ENCODE results near the gene TGIF1. TPM values are rescaled to one million over a fixed set of nuclear protein-coding genes. Genes with fewer than 3 reads are reported as not detected.

TGIF1 gene
- total and polyA plus RNA-seq, 8 donors = 12.8 to 40.7 (median 18.3) TPM

DNA sequence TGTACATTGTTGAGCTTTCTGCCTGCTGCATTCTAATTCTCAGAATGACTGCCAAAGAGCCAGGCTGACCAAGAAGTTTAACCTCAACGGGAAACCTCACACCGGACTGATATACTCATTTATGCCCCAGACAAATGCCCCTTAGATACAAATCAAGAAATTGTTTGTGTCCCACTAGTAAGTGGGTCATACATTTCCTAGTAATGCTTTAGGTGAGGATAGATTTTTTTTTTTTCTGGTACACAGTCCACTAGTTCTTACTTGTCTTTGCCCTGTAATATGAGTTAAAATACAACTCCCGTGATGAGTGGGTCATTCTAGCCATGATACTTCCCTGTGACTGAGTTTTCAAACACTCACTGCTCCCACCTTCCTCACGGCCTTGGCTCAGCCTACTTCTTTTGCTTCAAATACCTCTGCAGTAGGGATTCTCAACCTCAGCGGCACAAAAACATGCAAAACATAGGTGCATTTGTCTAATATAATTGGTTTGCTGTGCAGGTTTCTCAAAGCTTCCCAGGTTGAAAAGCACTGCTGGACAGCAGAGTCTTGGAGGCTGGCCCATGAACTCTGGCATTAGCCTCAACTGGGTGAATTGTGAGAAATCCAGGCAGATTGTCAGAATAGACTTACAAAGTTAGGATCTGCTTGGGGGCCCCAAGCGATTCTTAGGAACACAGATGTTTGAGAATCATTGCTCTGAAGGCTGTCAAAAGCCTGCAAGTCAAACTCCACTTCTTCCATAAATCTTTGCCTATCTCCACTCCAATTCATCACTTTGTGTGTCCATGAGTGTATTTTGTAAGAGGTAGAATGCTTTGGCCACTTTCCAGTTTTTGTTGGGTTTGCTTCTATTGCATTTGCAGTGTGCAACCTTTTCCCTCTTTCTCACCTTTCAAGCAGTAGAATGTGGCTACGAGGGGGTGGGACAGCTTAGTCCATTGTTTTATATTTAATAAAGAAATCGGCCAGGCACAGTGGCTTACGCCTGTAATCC lies 35.5 kb downstream of the TGIF1 start:
- TF ChIP-seq, protein P1, sequence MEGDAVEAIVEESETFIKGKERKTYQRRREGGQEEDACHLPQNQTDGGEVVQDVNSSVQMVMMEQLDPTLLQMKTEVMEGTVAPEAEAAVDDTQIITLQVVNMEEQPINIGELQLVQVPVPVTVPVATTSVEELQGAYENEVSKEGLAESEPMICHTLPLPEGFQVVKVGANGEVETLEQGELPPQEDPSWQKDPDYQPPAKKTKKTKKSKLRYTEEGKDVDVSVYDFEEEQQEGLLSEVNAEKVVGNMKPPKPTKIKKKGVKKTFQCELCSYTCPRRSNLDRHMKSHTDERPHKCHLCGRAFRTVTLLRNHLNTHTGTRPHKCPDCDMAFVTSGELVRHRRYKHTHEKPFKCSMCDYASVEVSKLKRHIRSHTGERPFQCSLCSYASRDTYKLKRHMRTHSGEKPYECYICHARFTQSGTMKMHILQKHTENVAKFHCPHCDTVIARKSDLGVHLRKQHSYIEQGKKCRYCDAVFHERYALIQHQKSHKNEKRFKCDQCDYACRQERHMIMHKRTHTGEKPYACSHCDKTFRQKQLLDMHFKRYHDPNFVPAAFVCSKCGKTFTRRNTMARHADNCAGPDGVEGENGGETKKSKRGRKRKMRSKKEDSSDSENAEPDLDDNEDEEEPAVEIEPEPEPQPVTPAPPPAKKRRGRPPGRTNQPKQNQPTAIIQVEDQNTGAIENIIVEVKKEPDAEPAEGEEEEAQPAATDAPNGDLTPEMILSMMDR (IDR thresholded peaks at IDR 0.05) = no peak
- H3K27me3 ChIP-seq = no peaks in the 10 kb centered on the region
- H3K9me3 ChIP-seq = no peaks in the 10 kb centered on the region
- ATAC-seq (no peak), FAIRE-seq (no peak), DNase-seq (no peak)
- H3K4me1 ChIP-seq = no peaks in the 10 kb centered on the region
- intact Hi-C loops (cut with DNase I) = loop anchor here in 1 of 3 donors (10.0 kb wide), 1 partner anchor 399 kb away; no protein-coding TSS in a partner anchor
- no peaks in the 10 kb centered on the region for H3K36me3 ChIP-seq
- no peak overlapping the region for H3K27ac ChIP-seq
- WGBS, 2 donors = 73 to 79% methylated on average over 9 of the region's 9 CpGs
- H3K4me3 ChIP-seq = no peak overlapping the region

DNA sequence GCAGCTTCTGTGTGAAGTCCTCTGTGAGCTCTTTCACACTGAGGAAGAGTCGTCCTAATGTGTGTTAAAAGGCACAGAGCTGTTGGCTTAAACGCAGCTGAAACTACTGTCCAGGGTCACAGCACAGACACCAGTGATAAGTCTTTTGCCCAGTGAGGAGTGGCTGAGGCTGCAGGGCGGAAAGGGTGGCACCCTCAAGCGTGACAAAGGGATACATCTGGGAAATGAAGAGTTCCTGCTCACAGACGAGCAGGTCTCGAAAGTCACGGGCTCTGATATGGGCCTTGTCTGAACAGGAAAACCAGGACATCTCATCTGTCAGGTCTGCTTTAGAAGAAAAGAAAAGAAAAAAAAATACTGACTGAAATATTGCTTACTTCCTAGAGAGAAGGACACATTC lies 36.5 kb downstream of the TGIF1 start:
- no peaks in the 10 kb centered on the region for H3K27me3 ChIP-seq
- WGBS, 2 donors = 70 to 72% methylated on average over 7 of the region's 7 CpGs
- FAIRE-seq = no peak
- H3K36me3 ChIP-seq = no peaks in the 10 kb centered on the region
- intact Hi-C loops (cut with DNase I) = loop anchor here in 1 of 3 donors (10.0 kb wide), 1 partner anchor 398 kb away; no protein-coding TSS in a partner anchor
- no peaks in the 10 kb centered on the region for H3K9me3 ChIP-seq
- H3K4me3 ChIP-seq = no peak overlapping the region
- ATAC-seq = no peak
- DNase-seq = no peak
- H3K4me1 ChIP-seq = no peaks in the 10 kb centered on the region
- H3K27ac ChIP-seq = no peak overlapping the region
- TF ChIP-seq, protein P1 (IDR thresholded peaks at IDR 0.05) = no peak

DNA sequence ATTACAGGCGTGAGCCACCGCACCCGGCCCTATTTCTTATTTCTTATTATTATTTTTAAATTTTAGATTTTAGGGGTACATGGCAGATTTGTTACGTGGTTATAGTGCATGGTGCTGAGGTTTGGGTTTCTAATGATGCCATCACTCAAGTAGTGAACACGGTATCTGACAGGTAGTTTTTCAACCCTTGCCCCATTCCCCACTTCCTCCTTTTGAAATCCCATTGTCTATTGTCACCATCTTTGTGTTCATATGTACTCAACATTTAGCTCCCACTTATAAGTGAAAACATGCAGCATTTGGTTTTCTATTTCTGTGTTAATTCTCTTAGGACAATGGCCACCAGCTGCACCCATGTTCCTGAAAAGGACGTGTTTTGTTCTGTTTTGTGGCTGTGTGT lies 39.5 kb downstream of the TGIF1 start:
- Histone ChIP-seq H3K9me3 (no peaks in the 10 kb centered on the region), H3K27ac (no peak overlapping the region), H3K4me1 (no peaks in the 10 kb centered on the region), H3K4me3 (no peak overlapping the region), H3K27me3 (no peaks in the 10 kb centered on the region), H3K36me3 (no peaks in the 10 kb centered on the region)
- FAIRE-seq (no peak), ATAC-seq (no peak), DNase-seq (no peak)
- WGBS, 2 donors = 82 to 88% methylated on average over 6 of the region's 6 CpGs
- TF ChIP-seq, protein P1 (IDR thresholded peaks at IDR 0.05) = no peak
- intact Hi-C loops (cut with DNase I) = loop anchor here in 1 of 3 donors (10.0 kb wide), 1 partner anchor 395 kb away; no protein-coding TSS in a partner anchor

DNA sequence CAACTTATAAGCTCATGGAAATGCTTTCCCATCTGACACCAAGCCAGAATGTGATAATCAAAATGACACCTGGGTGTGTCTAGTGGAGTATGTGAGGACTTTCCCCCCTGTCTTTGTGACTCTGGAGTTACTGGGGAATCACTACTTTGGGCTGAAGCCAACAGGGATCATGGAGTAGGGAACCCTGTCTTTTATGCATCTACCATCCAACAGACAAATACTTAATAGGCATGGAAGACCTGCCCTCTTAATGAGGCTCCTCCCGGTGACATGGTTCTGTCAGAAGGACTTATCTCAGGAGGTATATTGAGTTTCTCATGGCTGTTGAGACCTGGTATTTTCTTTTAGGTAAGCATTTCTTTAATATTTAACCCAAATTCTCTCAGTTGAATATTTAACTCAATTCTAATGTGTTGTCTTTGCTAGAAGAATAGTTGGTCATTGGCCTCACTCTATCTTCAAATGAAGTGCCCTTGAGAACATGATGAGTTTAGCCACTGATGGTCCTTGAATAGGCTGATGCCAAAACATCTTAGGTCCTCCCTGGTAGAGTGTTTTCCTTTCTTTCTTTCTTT lies 42.1 kb downstream of the TGIF1 start:
- no peak overlapping the region for H3K4me3 ChIP-seq
- no peak overlapping the region for H3K27ac ChIP-seq
- TF ChIP-seq, protein P1 (IDR thresholded peaks at IDR 0.05) = no peak
- H3K27me3 ChIP-seq = no peaks in the 10 kb centered on the region
- DNase-seq (no peak), FAIRE-seq (no peak), ATAC-seq (no peak)
- 0 to 9% methylated on average over 1 of the region's 1 CpG for WGBS, 2 donors
- no peaks in the 10 kb centered on the region for H3K36me3 ChIP-seq
- intact Hi-C loops (cut with DNase I) = no loop called here
- H3K4me1 ChIP-seq = no peaks in the 10 kb centered on the region
- no peaks in the 10 kb centered on the region for H3K9me3 ChIP-seq

Measured in pancreas (tissue), 10 donors.